HG03025 (cell line): ENCODE results near the gene OR10T2.
"Not testable (repeated sequence)": the region's sequence is repeated elsewhere in the genome, so short reads cannot be mapped to it uniquely, and the experiment has no call there.

ENCODE experiments used
- ATAC-seq: cut with Tn5 transposase; IDR thresholded peaks from one replicate; pipeline ENCODE4 v1.9.1; 2021; ENCODE audit warnings: mild to moderate bottlenecking, moderate library complexity; ENCODE audit not compliant: unreplicated experiment, low FRiP score

OR10T2 gene

GRCh38 chr1:158357441-158357840 is 41.8 kb downstream of the OR10T2 start:
- no peak for ATAC-seq

DNA sequence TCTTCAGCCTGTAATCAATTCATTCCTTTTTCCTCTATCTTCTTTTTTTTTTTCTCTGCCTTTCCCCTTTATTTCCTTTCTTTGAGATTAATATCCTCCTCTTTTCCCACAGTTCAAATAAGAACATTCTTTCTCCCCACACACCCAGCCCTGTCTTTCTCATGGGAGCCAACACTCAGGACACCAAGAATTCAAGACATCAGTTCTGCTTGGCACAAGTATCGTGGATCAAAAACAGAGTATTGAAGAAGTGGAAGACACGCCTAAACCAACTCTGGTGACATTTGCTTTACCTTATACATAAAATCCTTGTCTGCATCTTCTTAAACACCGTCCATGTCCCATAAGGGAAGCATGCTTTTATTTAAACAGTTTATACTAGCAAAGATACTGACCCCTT is 42.6 kb downstream of the OR10T2 start:
- no peak for ATAC-seq

GRCh38 chr1:158355773-158356285 is 43.4 kb downstream of the OR10T2 start:
- ATAC-seq = no peak

- no peak for ATAC-seq
Measured at GRCh38 chr1:158354255-158354654, 45.0 kb downstream of the OR10T2 start.

- ATAC-seq = no peak
Measured at GRCh38 chr1:158353303-158354075, 45.8 kb downstream of the OR10T2 start, which contains the start of gene CD1E. Gene CD1E, plus strand, starts transcription at chr1:158353894. Its CDS starts 95 bp downstream, at chr1:158353989.

DNA sequence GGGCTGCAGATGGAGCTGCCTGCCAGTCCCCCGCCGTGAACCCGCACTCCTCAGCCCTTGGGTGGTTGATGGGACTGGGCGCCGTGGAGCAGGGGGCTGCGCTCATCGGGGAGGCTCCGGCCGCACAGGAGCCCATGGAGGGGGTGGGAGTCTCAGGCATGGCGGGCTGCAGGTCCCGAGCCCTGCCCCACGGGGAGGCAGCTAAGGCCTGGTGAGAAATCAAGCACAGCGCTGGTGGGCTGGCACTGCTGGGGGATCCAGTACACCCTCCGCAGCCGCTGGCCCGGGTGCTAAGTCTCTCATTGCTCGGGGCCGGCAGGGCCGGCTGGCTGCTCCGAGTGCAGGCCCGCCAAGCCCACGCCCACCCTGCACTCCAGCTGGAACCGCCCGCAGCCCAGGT is 50.3 kb downstream of the OR10T2 start:
- ATAC-seq = not testable (repeated sequence)
